GM18870 (cell line): Measurements from ENCODE around the gene BMF.
"Not testable (repeated sequence)": the region's sequence is repeated elsewhere in the genome, so short reads cannot be mapped to it uniquely, and the experiment has no call there.

Experiments
- ATAC-seq: cut with Tn5 transposase; IDR thresholded peaks from one replicate; pipeline ENCODE4 v1.9.1; 2021; ENCODE audit warnings: moderate library complexity; ENCODE audit not compliant: unreplicated experiment

BMF gene

GRCh38 chr15:40088929-40089755, 19.5 kb downstream of the BMF start:
- ATAC-seq: no peak

- ATAC-seq: no peak
Observed at GRCh38 chr15:40087991-40088928, 20.4 kb downstream of the BMF start.

GRCh38 chr15:40087068-40087810, 21.4 kb downstream of the BMF start:
- no peak for ATAC-seq

GRCh38 chr15:40085266-40085665, 23.4 kb downstream of the BMF start:
- no peak for ATAC-seq

- ATAC-seq: no peak
Observed at GRCh38 chr15:40084650-40085049, 24.0 kb downstream of the BMF start.

- no peak for ATAC-seq
Observed at GRCh38 chr15:40082195-40082883, 26.3 kb downstream of the BMF start.

- ATAC-seq: no peak
Observed at GRCh38 chr15:40081691-40082194, 26.9 kb downstream of the BMF start.

GRCh38 chr15:40080847-40081246, 27.8 kb downstream of the BMF start:
- ATAC-seq: no peak

- ATAC-seq: no peak
Observed at GRCh38 chr15:40080104-40080503, 28.6 kb downstream of the BMF start.

GRCh38 chr15:40079456-40079855, 29.2 kb downstream of the BMF start:
- ATAC-seq: no peak

- no peak for ATAC-seq
Observed at GRCh38 chr15:40075298-40076044, 33.2 kb downstream of the BMF start.

GRCh38 chr15:40074656-40075055, 34.0 kb downstream of the BMF start:
- ATAC-seq: not testable (repeated sequence)

- ATAC-seq: not testable (repeated sequence)
Observed at GRCh38 chr15:40073716-40074490, 34.8 kb downstream of the BMF start.

- ATAC-seq: no peak
Observed at GRCh38 chr15:40072216-40072990, 36.3 kb downstream of the BMF start.

GRCh38 chr15:40070608-40071218, 38.0 kb downstream of the BMF start:
- no peak for ATAC-seq

- no peak for ATAC-seq
Observed at GRCh38 chr15:40070166-40070557, 38.5 kb downstream of the BMF start.
